HG03280 (cell line): ENCODE results near the gene ALG3.
A peak's percentile ranks its signal among the peaks of the same experiment; 100 is the strongest.
"Not testable (repeated sequence)": the region's sequence is repeated elsewhere in the genome, so short reads cannot be mapped to it uniquely, and the experiment has no call there.

Experiments used
- ATAC-seq: cut with Tn5 transposase; IDR thresholded peaks from one replicate; pipeline ENCODE4 v1.9.1; 2021; ENCODE audit warnings: mild to moderate bottlenecking, moderate library complexity; ENCODE audit not compliant: unreplicated experiment

ALG3 gene

GRCh38 chr3:184248454-184249411 is at the start of gene ALG3:
Gene ALG3, minus strand, starts transcription at chr3:184248962. Its CDS starts 22 bp downstream, at chr3:184248940.
- ATAC-seq = peak; percentile 52

- no peak for ATAC-seq
Observed at GRCh38 chr3:184296616-184297015, 47.9 kb upstream of the ALG3 start.

GRCh38 chr3:184295771-184296170 is 47.0 kb upstream of the ALG3 start:
- ATAC-seq = no peak

- ATAC-seq = no peak
Observed at GRCh38 chr3:184291738-184292445, 43.1 kb upstream of the ALG3 start.

- ATAC-seq = no peak
Observed at GRCh38 chr3:184291044-184291737, 42.4 kb upstream of the ALG3 start.

- ATAC-seq = no peak
Observed at GRCh38 chr3:184290331-184290730, 41.6 kb upstream of the ALG3 start.

- no peak for ATAC-seq
Observed at GRCh38 chr3:184289426-184289938, 40.7 kb upstream of the ALG3 start.

- no peak for ATAC-seq
Observed at GRCh38 chr3:184284696-184285095, 35.9 kb upstream of the ALG3 start.

GRCh38 chr3:184283681-184284080 is 34.9 kb upstream of the ALG3 start:
- no peak for ATAC-seq

GRCh38 chr3:184282941-184283340 is 34.2 kb upstream of the ALG3 start:
- no peak for ATAC-seq

GRCh38 chr3:184277366-184277765 is 28.6 kb upstream of the ALG3 start:
- no peak for ATAC-seq

- ATAC-seq = no peak
Observed at GRCh38 chr3:184275961-184276910, 27.5 kb upstream of the ALG3 start, which contains the start of gene ECE2. Gene ECE2, plus strand, starts transcription at chr3:184276022. Its CDS starts 132 bp downstream, at chr3:184276154.

GRCh38 chr3:184275381-184275701 is 26.6 kb upstream of the ALG3 start:
- no peak for ATAC-seq

GRCh38 chr3:184272269-184272668 is 23.5 kb upstream of the ALG3 start:
- no peak for ATAC-seq

- ATAC-seq = not testable (repeated sequence)
Observed at GRCh38 chr3:184267249-184267648, 18.5 kb upstream of the ALG3 start.

- ATAC-seq = no peak
Observed at GRCh38 chr3:184262764-184263179, 14.0 kb upstream of the ALG3 start.

- peak; percentile 6 for ATAC-seq
Observed at GRCh38 chr3:184261854-184262763, 13.3 kb upstream of the ALG3 start.

GRCh38 chr3:184261270-184261853 is 12.6 kb upstream of the ALG3 start, which contains the start of gene CAMK2N2:
Gene CAMK2N2, minus strand, starts transcription at chr3:184261553. Its CDS starts 268 bp downstream, at chr3:184261285.
- ATAC-seq = peak; percentile 43
